ENCODE data around the gene SCOC. TPM values are rescaled to one million over a fixed set of nuclear protein-coding genes. Genes with fewer than 3 reads are reported as not detected.
"Not testable (repeated sequence)": the region's sequence is repeated elsewhere in the genome, so short reads cannot be mapped to it uniquely, and the experiment has no call there.

Gene SCOC
- total RNA-seq, 1 donor from 2014 or later: 45.4 TPM

GRCh38 chr4:140408974-140409373 is 35.5 kb downstream of the SCOC start:
- Histone ChIP-seq H3K4me1 (no peaks in the 10 kb centered on the region), H3K27me3 (no peaks in the 10 kb centered on the region), H3K27ac (no peak overlapping the region), H3K4me3 (no peak overlapping the region), H3K36me3 (no peaks in the 10 kb centered on the region), H3K9me3 (no peaks in the 10 kb centered on the region)
- ATAC-seq (no peak), DNase-seq (no peak)
- intact Hi-C loops (cut with DNase I): no loop called here
- TF ChIP-seq CTCF (IDR thresholded peaks at IDR 0.05): no peak

GRCh38 chr4:140413130-140413969 is 39.9 kb downstream of the SCOC start:
- H3K27me3 ChIP-seq; ATAC-seq; H3K27ac ChIP-seq; H3K4me3 ChIP-seq; H3K36me3 ChIP-seq; intact Hi-C loops (cut with DNase I); H3K4me1 ChIP-seq; H3K9me3 ChIP-seq; DNase-seq: not testable (repeated sequence)

GRCh38 chr4:140423106-140423505 is 49.7 kb downstream of the SCOC start:
- Histone ChIP-seq H3K9me3 (no peaks in the 10 kb centered on the region), H3K36me3 (no peaks in the 10 kb centered on the region), H3K4me1 (peaks cover 11% of the 10 kb centered on the region), H3K27me3 (peaks cover 4% of the 10 kb centered on the region), H3K27ac (no peak overlapping the region), H3K4me3 (no peak overlapping the region)
- ATAC-seq (no peak), DNase-seq (no peak)
- no peak for TF ChIP-seq CTCF (IDR thresholded peaks at IDR 0.05)
- intact Hi-C loops (cut with DNase I): no loop called here

- DNase-seq (no peak), ATAC-seq (peak; percentile 17)
- intact Hi-C loops (cut with DNase I): no loop called here
- no peaks in the 10 kb centered on the region for H3K9me3 ChIP-seq
- peak overlapping the region; percentile 62 for H3K4me3 ChIP-seq
- no peak for TF ChIP-seq CTCF (IDR thresholded peaks at IDR 0.05)
- peaks cover 4% of the 10 kb centered on the region for H3K27me3 ChIP-seq
- H3K4me1 ChIP-seq: peaks cover 12% of the 10 kb centered on the region
- H3K27ac ChIP-seq: no peak overlapping the region
- no peaks in the 10 kb centered on the region for H3K36me3 ChIP-seq
Observed at GRCh38 chr4:140426610-140427105, 53.2 kb downstream of the SCOC start.

GRCh38 chr4:140427106-140427918 is 53.9 kb downstream of the SCOC start, which contains the start of gene CLGN:
TSS of gene CLGN (minus strand) at chr4:140427648. CDS start at chr4:140413078, 14,570 bp downstream.
- H3K9me3 ChIP-seq: no peaks in the 10 kb centered on the region
- intact Hi-C loops (cut with DNase I): no loop called here
- no peaks in the 10 kb centered on the region for H3K36me3 ChIP-seq
- peaks cover 12% of the 10 kb centered on the region for H3K4me1 ChIP-seq
- H3K4me3 ChIP-seq: peak within 1 kb of the TSS; percentile 62
- TF ChIP-seq CTCF (IDR thresholded peaks at IDR 0.05): peak; percentile 40
- peak; percentile 85 for DNase-seq
- H3K27ac ChIP-seq: no peak within 1 kb of the TSS
- peak; percentile 93 for ATAC-seq
- H3K27me3 ChIP-seq: peaks cover 4% of the 10 kb centered on the region

Measured in upper lobe of right lung (tissue), 1 donor.